Measurements from ENCODE around the gene RBSN.

DNA sequence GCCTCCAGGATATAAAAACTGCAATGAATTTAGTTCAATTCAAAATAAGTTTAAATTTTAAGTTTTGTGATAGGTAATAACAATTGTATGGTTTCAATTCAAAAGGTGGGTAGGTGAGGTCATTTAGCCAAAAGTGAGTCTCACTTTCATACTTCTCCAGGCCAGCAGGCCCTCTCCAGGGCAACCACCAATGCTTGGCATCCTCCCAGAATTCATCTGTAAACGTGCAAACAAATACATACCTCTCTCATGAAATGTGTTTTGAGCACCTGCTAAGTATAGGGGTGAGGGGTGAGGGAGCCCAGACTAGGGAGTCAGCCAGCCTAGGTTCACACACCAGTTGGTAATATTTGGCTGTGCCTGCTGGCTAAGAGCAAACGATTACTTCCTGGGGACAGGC is 22.0 kb upstream of the RBSN start:
- TF ChIP-seq, protein P1, sequence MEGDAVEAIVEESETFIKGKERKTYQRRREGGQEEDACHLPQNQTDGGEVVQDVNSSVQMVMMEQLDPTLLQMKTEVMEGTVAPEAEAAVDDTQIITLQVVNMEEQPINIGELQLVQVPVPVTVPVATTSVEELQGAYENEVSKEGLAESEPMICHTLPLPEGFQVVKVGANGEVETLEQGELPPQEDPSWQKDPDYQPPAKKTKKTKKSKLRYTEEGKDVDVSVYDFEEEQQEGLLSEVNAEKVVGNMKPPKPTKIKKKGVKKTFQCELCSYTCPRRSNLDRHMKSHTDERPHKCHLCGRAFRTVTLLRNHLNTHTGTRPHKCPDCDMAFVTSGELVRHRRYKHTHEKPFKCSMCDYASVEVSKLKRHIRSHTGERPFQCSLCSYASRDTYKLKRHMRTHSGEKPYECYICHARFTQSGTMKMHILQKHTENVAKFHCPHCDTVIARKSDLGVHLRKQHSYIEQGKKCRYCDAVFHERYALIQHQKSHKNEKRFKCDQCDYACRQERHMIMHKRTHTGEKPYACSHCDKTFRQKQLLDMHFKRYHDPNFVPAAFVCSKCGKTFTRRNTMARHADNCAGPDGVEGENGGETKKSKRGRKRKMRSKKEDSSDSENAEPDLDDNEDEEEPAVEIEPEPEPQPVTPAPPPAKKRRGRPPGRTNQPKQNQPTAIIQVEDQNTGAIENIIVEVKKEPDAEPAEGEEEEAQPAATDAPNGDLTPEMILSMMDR (IDR thresholded peaks at IDR 0.05) = no peak
- TF ChIP-seq EZH2 (IDR thresholded peaks at IDR 0.05; ENCODE audit: borderline replicate concordance, insufficient read depth, low read depth, low read length, poor library complexity, severe bottlenecking) = no peak

Data from B cell (primary cell).